IMR-90 (cell line): ENCODE results near the gene OGDHL. TPM values are rescaled to one million over a fixed set of nuclear protein-coding genes. Genes with fewer than 3 reads are reported as not detected.

Experiments
- ATAC-seq: fragments of 200-7000 bp; cut with Tn5 transposase; 2 replicates; pipeline ENCODE4 v1.9.1; 2020; ENCODE audit warnings: low read depth, mild to moderate bottlenecking, moderate library complexity
- BruUV-seq: library from RNA; stranded (reverse); fragments of 400-500 nt; replicated peaks from 2 replicates; lab custom pipeline; 2021; lab: Mats Ljungman, UMichigan
- CTCF ChIA-PET: fragments of 300-600 bp; formaldehyde crosslinking; extraction: SDS; loops from one replicate; lab custom pipeline; 2021; ENCODE audit warnings: antibody characterized with exemption; lab: Yijun Ruan, JAX
- POLR2A ChIA-PET: fragments of 300-600 bp; sonication (Branson Sonifier 250); formaldehyde crosslinking; loops from one replicate; lab custom pipeline; 2022; ENCODE audit warnings: antibody characterized with exemption; ENCODE audit not compliant: unreplicated experiment; lab: Charles Lee
- DNase-seq: peaks from one replicate; pipeline ENCODE4 v3.0.0; 2013
- H2AFZ ChIP-seq: replicated peaks from 2 replicates; pipeline ENCODE3; 2013; ENCODE audit warnings: low read length, mild to moderate bottlenecking; ENCODE audit not compliant: poor library complexity
- H2AK5ac ChIP-seq: 2 replicates; pipeline ENCODE4 v1.6.1; 2013; ENCODE audit warnings: low read depth, low read length, inconsistent platforms
- H2AK9ac ChIP-seq: replicated peaks from 2 replicates; pipeline ENCODE3; 2013; ENCODE audit warnings: mild to moderate bottlenecking, low read depth, low read length, moderate library complexity; ENCODE audit not compliant: poor library complexity
- H2BK120ac ChIP-seq: 2 replicates; pipeline ENCODE4 v1.6.1; 2013; ENCODE audit warnings: low read depth, low read length, inconsistent platforms
- H2BK15ac ChIP-seq: 3 replicates; pipeline ENCODE4 v1.6.1; 2013; ENCODE audit warnings: low read depth, low read length, inconsistent platforms
- H2BK20ac ChIP-seq: 2 replicates; pipeline ENCODE4 v1.6.1; 2013; ENCODE audit warnings: low read depth, mild to moderate bottlenecking, inconsistent platforms, low read length, moderate library complexity
- H2BK5ac ChIP-seq: 2 replicates; pipeline ENCODE4 v1.6.1; 2013; ENCODE audit warnings: mild to moderate bottlenecking, low read depth, low read length, inconsistent platforms; ENCODE audit not compliant: poor library complexity, severe bottlenecking
- H3K14ac ChIP-seq: replicated peaks from 2 replicates; pipeline ENCODE4 v1.6.1; 2013; ENCODE audit warnings: low read depth, low read length, inconsistent platforms
- H3K18ac ChIP-seq: 2 replicates; pipeline ENCODE4 v1.6.1; 2013; ENCODE audit warnings: low read depth, low read length, control low read depth
- H3K23ac ChIP-seq: 2 replicates; pipeline ENCODE4 v1.6.1; 2013; ENCODE audit warnings: low read depth, low read length, inconsistent platforms
- H3K27ac ChIP-seq: 2 replicates; pipeline ENCODE4 v1.5.1; 2013; ENCODE audit warnings: mild to moderate bottlenecking, control low read depth, low read length; ENCODE audit not compliant: insufficient read depth
- H3K27me3 ChIP-seq: 2 replicates; pipeline ENCODE4 v1.6.1; 2013; ENCODE audit warnings: low read length; ENCODE audit not compliant: control insufficient read depth, insufficient read depth
- H3K36me3 ChIP-seq: 2 replicates; pipeline ENCODE4 v1.6.1; 2013; ENCODE audit warnings: low read length, mixed read lengths; ENCODE audit not compliant: control insufficient read depth, insufficient read depth
- H3K4ac ChIP-seq: 2 replicates; pipeline ENCODE4 v1.6.1; 2013; ENCODE audit warnings: low read depth, low read length, inconsistent platforms
- H3K4me1 ChIP-seq: 2 replicates; pipeline ENCODE4 v1.6.1; 2013; ENCODE audit warnings: low read length, mixed read lengths; ENCODE audit not compliant: control insufficient read depth, insufficient read depth
- H3K4me2 ChIP-seq: 2 replicates; pipeline ENCODE4 v1.6.1; 2013; ENCODE audit warnings: low read depth, mild to moderate bottlenecking, control low read depth, low read length, moderate library complexity
- H3K4me3 ChIP-seq: 2 replicates; pipeline ENCODE4 v1.5.1; 2013; ENCODE audit warnings: low read depth, mild to moderate bottlenecking, control low read depth, low read length, moderate library complexity; ENCODE audit not compliant: insufficient read depth
- H3K56ac ChIP-seq: 2 replicates; pipeline ENCODE4 v1.6.1; 2013; ENCODE audit warnings: low read length, inconsistent platforms; ENCODE audit not compliant: insufficient read depth; ENCODE audit errors: extremely low read depth
- H3K79me1 ChIP-seq, 2 experiments: 2 replicates each; pipeline ENCODE4 v1.6.1; 2013; ENCODE audit warnings: low read length in 2 of 2, inconsistent platforms in 1 of 2, low read depth in 1 of 2
- H3K9ac ChIP-seq: 2 replicates; pipeline ENCODE4 v1.6.1; 2013; ENCODE audit warnings: low read depth, low read length, control low read depth
- H3K9me1 ChIP-seq: 2 replicates; pipeline ENCODE4 v1.6.1; 2013; ENCODE audit warnings: low read length, inconsistent platforms; ENCODE audit not compliant: insufficient read depth
- H3K9me3 ChIP-seq: 2 replicates; pipeline ENCODE4 v1.6.1; 2013; ENCODE audit warnings: low read length; ENCODE audit not compliant: control insufficient read depth, insufficient read depth
- H4K20me1 ChIP-seq: 2 replicates; pipeline ENCODE4 v1.6.1; 2013; ENCODE audit warnings: low read length, inconsistent platforms; ENCODE audit not compliant: insufficient read depth
- H4K5ac ChIP-seq: 2 replicates; pipeline ENCODE4 v1.6.1; 2013; ENCODE audit warnings: mild to moderate bottlenecking, low read depth, low read length, control low read depth
- H4K8ac ChIP-seq, 2 experiments: 2 replicates each; pipeline ENCODE4 v1.6.1; 2013; ENCODE audit warnings: low read depth in 2 of 2, low read length in 2 of 2, control low read depth in 1 of 2, inconsistent platforms in 1 of 2
- H4K91ac ChIP-seq: 2 replicates; pipeline ENCODE4 v1.6.1; 2013; ENCODE audit warnings: low read depth, low read length, inconsistent platforms; ENCODE audit not compliant: insufficient read depth
- BHLHE40 ChIP-seq: fragments of 150-350 bp; IDR thresholded peaks from 2 replicates; pipeline ENCODE4 v1.6.1; 2016; ENCODE audit warnings: mild to moderate bottlenecking, low read depth, low read length
- CHD1 ChIP-seq: IDR thresholded peaks from 2 replicates; pipeline ENCODE4 v1.6.1; 2012; ENCODE audit warnings: low read depth, low read length, improper control_type of control experiment
- FOS ChIP-seq: fragments of 150-350 bp; IDR thresholded peaks from 2 replicates; pipeline ENCODE4 v1.6.1; 2016; ENCODE audit warnings: low read depth, low read length
- MAFK ChIP-seq: IDR thresholded peaks from 2 replicates; pipeline ENCODE4 v1.6.1; 2012; ENCODE audit warnings: low read depth, low read length, improper control_type of control experiment
- MXI1 ChIP-seq: IDR thresholded peaks from 2 replicates; pipeline ENCODE4 v1.6.1; 2012; ENCODE audit warnings: low read depth, mild to moderate bottlenecking, low read length, moderate library complexity, borderline replicate concordance
- NFE2L2 ChIP-seq: fragments of 150-350 bp; IDR thresholded peaks from 2 replicates; pipeline ENCODE4 v1.6.1; 2016; ENCODE audit warnings: low read depth, mild to moderate bottlenecking, low read length
- RAD21 ChIP-seq: IDR thresholded peaks from 2 replicates; pipeline ENCODE4 v1.6.1; 2012; ENCODE audit warnings: low read length, improper control_type of control experiment
- RFX5 ChIP-seq: IDR thresholded peaks from 2 replicates; pipeline ENCODE4 v1.8.0; 2012; ENCODE audit warnings: low read depth, mild to moderate bottlenecking, low read length, moderate library complexity
- WGBS, 2 experiments: methylation state at CpG; one replicate each; pipeline versions ENCODE4 v1.1.5 to v1.1.7; 2013; ENCODE audit warnings: missing lambda C conversion rate in 2 of 2; ENCODE audit not compliant: insufficient read length in 1 of 2; ENCODE audit errors: extremely low coverage in 2 of 2; 5-methylcytosine and 5-hydroxymethylcytosine counted together
- dilution Hi-C: fragments of 300-500 bp; cut with HindIII; formaldehyde crosslinking; loops from one replicate; pipeline ENCODE4 v1.14.3; 2018; ENCODE audit warnings: low sequenced_read_pairs; ENCODE audit not compliant: unreplicated experiment
- in situ Hi-C: fragments of 300-500 bp; cut with MboI; formaldehyde crosslinking; loops from 3 replicates; pipeline ENCODE4 v1.14.3; 2019; ENCODE audit warnings: low sequenced_read_pairs, inconsistent platforms, mixed read lengths
- intact Hi-C: fragments of 100-400 bp; cut with micrococcal nuclease; formaldehyde crosslinking; loops from 2 replicates; pipeline ENCODE4 v1.10.0; 2022
- polyA plus RNA-seq, 3 experiments: library from polyadenylated mRNA; depleted of rRNA; stranded (reverse); fragments of >200 nt; gene quantifications; 2 replicates each; pipeline ENCODE4 v1.2.3, GENCODE V29; 2012; ENCODE audit warnings: low replicate concordance in 1 of 3
- total RNA-seq: library from RNA; depleted of rRNA; stranded (reverse); fragments of >200 nt; gene quantifications from 2 replicates; pipeline ENCODE4 v1.2.3, GENCODE V29; 2012
- TF ChIP-seq, protein P1 (sequence below): fragments of 150-350 bp; IDR thresholded peaks from 2 replicates; pipeline ENCODE4 v1.6.1; 2017; ENCODE audit warnings: mild to moderate bottlenecking, antibody characterized with exemption, low read length, low read depth
- TF ChIP-seq, protein P2 (sequence below): conservative IDR thresholded peaks from 2 replicates; pipeline ENCODE4 v1.5.1; 2012; ENCODE audit warnings: mild to moderate bottlenecking, low read depth, low read length, improper control_type of control experiment

Gene OGDHL
- total and polyA plus RNA-seq, 2 of the 4 experiments (the other 2 are of a cell fraction): 0.18 to 0.27 TPM

GRCh38 chr10:49748006-49748405, 14.1 kb downstream of the OGDHL start:
- Histone ChIP-seq H3K9me3 (no peaks in the 10 kb centered on the region), H3K23ac (no peak overlapping the region), H3K18ac (no peak overlapping the region), H2AK9ac (no peak overlapping the region), H4K8ac (no peak overlapping the region), H3K79me1 (no peaks in the 10 kb centered on the region), H3K4me2 (no peak overlapping the region), H2BK120ac (no peak overlapping the region), H3K14ac (no peak overlapping the region), H2AFZ (no peak overlapping the region), H3K27ac (no peak overlapping the region), H2AK5ac (no peak overlapping the region), H3K27me3 (peaks cover 4% of the 10 kb centered on the region), H2BK5ac (no peak overlapping the region), H3K9me1 (no peaks in the 10 kb centered on the region), H3K56ac (no peak overlapping the region), H4K91ac (no peak overlapping the region), H3K36me3 (no peaks in the 10 kb centered on the region), H2BK15ac (no peak overlapping the region), H4K20me1 (no peaks in the 10 kb centered on the region), H3K4me1 (no peaks in the 10 kb centered on the region), H3K9ac (no peak overlapping the region), H3K4ac (no peak overlapping the region), H4K5ac (no peak overlapping the region), H2BK20ac (no peak overlapping the region), H3K4me3 (no peak overlapping the region)
- intact Hi-C loops: no loop called here
- DNase-seq: no peak
- WGBS, 2 experiments: 38% methylated on average over 5 of the region's 10 CpGs; no CpG with 5 or more reads in 1 of the 2 experiments
- in situ Hi-C loops: no loop called here
- no peak for ATAC-seq
- dilution Hi-C loops: no loop called here
- ChIA-PET CTCF (no interaction called here), POLR2A (no interaction called here)
- TF ChIP-seq, protein P1, sequence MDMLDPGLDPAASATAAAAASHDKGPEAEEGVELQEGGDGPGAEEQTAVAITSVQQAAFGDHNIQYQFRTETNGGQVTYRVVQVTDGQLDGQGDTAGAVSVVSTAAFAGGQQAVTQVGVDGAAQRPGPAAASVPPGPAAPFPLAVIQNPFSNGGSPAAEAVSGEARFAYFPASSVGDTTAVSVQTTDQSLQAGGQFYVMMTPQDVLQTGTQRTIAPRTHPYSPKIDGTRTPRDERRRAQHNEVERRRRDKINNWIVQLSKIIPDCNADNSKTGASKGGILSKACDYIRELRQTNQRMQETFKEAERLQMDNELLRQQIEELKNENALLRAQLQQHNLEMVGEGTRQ: no peak
- TF ChIP-seq BHLHE40 (no peak), MAFK (no peak), RFX5 (no peak), RAD21 (no peak), FOS (no peak), CHD1 (no peak), MXI1 (no peak), NFE2L2 (no peak)
- TF ChIP-seq, protein P2, sequence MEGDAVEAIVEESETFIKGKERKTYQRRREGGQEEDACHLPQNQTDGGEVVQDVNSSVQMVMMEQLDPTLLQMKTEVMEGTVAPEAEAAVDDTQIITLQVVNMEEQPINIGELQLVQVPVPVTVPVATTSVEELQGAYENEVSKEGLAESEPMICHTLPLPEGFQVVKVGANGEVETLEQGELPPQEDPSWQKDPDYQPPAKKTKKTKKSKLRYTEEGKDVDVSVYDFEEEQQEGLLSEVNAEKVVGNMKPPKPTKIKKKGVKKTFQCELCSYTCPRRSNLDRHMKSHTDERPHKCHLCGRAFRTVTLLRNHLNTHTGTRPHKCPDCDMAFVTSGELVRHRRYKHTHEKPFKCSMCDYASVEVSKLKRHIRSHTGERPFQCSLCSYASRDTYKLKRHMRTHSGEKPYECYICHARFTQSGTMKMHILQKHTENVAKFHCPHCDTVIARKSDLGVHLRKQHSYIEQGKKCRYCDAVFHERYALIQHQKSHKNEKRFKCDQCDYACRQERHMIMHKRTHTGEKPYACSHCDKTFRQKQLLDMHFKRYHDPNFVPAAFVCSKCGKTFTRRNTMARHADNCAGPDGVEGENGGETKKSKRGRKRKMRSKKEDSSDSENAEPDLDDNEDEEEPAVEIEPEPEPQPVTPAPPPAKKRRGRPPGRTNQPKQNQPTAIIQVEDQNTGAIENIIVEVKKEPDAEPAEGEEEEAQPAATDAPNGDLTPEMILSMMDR: no peak
- no TSS peak for BruUV-seq
